CD4-positive, alpha-beta T cell (primary cell): ENCODE data around the gene ESD. TPM values are rescaled to one million over a fixed set of nuclear protein-coding genes. Genes with fewer than 3 reads are reported as not detected.

Experiments used
- ATAC-seq: fragments of 200-7000 bp; cut with Tn5 transposase; one replicate; pipeline ENCODE4 v1.10.0; 2022; ENCODE audit warnings: mild to moderate bottlenecking; ENCODE audit not compliant: poor library complexity
- CTCF ChIA-PET: fragments of 350-600 bp; sonication (Branson Sonifier 250); formaldehyde crosslinking; loops from one replicate; lab custom pipeline; 2021; ENCODE audit warnings: antibody characterized with exemption, inconsistent platforms; lab: Charles Lee
- POLR2A ChIA-PET: fragments of 350-600 bp; sonication (Branson Sonifier 250); formaldehyde crosslinking; loops from one replicate; lab custom pipeline; 2021; ENCODE audit warnings: antibody characterized with exemption, inconsistent platforms; lab: Charles Lee
- DNase-seq, 14 experiments: peaks; one replicate each; pipeline ENCODE4 v3.0.0-alpha.2; 2013 to 2020; ENCODE audit warnings: mixed read lengths in 2 of 14
- H3K27ac ChIP-seq, 2 donors: one replicate each; pipeline versions ENCODE4 v1.5.1 to v1.7.0; 2013; ENCODE audit warnings: low read length in 2 of 2, low read depth in 1 of 2, mild to moderate bottlenecking in 1 of 2
- H3K27me3 ChIP-seq, 2 experiments: 1 replicate in 1 of 2; 2 replicates in 1 of 2; pipeline versions ENCODE4 v1.6.1 to v1.7.0; 2013; ENCODE audit warnings: low read length in 2 of 2, control low read depth in 1 of 2, mild to moderate bottlenecking in 1 of 2, moderate library complexity in 1 of 2; ENCODE audit not compliant: insufficient read depth in 2 of 2, control insufficient read depth in 1 of 2
- H3K36me3 ChIP-seq: one replicate; pipeline ENCODE4 v1.6.1; 2013; ENCODE audit warnings: low read length, control low read depth; ENCODE audit not compliant: insufficient read depth
- H3K4me1 ChIP-seq: one replicate; pipeline ENCODE4 v1.6.1; 2013; ENCODE audit warnings: low read length, control low read depth; ENCODE audit not compliant: insufficient read depth
- H3K4me3 ChIP-seq: one replicate; pipeline ENCODE4 v1.5.1; 2013; ENCODE audit warnings: mild to moderate bottlenecking, low read length, moderate library complexity
- H3K9me3 ChIP-seq, 2 experiments: 1 replicate in 1 of 2; 2 replicates in 1 of 2; pipeline versions ENCODE4 v1.6.1 to v1.7.0; 2013; ENCODE audit warnings: low read length in 2 of 2, mild to moderate bottlenecking in 2 of 2, control low read depth in 1 of 2, moderate library complexity in 1 of 2; ENCODE audit not compliant: control insufficient read depth in 1 of 2, insufficient read depth in 1 of 2
- H3K27ac Mint-ChIP-seq: one replicate; pipeline ENCODE4 v1.8.0; 2020; ENCODE audit warnings: mixed read lengths
- H3K27me3 Mint-ChIP-seq: one replicate; pipeline ENCODE4 v1.8.0; 2021; ENCODE audit warnings: mixed read lengths
- H3K36me3 Mint-ChIP-seq: one replicate; pipeline ENCODE4 v1.8.0; 2021; ENCODE audit warnings: low read depth, mixed read lengths
- H3K4me1 Mint-ChIP-seq: one replicate; pipeline ENCODE4 v1.8.0; 2021; ENCODE audit warnings: low read depth, mixed read lengths
- H3K4me3 Mint-ChIP-seq: one replicate; pipeline ENCODE4 v1.8.0; 2020; ENCODE audit warnings: mild to moderate bottlenecking, mixed read lengths
- H3K9me3 Mint-ChIP-seq: one replicate; pipeline ENCODE4 v1.8.0; 2020; ENCODE audit warnings: mixed read lengths
- CTCF ChIP-seq: fragments of 200-600 bp; IDR thresholded peaks from one replicate; pipeline ENCODE4 v1.8.0; 2022; ENCODE audit warnings: antibody characterized with exemption, mild to moderate bottlenecking
- intact Hi-C, 2 experiments: fragments of 100-400 bp; cut with DNase I in 1 of 2; cut with micrococcal nuclease in 1 of 2; formaldehyde crosslinking; loops; one replicate each; pipeline versions ENCODE4 v1.15.1 to v1.9.0; 2023 to 2025; cut with DNase I, micrococcal nuclease
- total RNA-seq, 174 experiments: library from RNA in 2 of 174; stranded (reverse) in 2 of 174; gene quantifications; one replicate each; pipeline ENCODE4 v1.2.3 and lab custom pipeline; 2021 to 2026

Gene ESD
- total RNA-seq, 2 experiments from 2014 or later, result 30.8 to 34.1 TPM

GRCh38 chr13:46738766-46739165 lies 58.2 kb downstream of the ESD start:
- no peaks in the 10 kb centered on the region for H3K9me3 ChIP-seq
- no peak for ATAC-seq
- DNase-seq, result no peak
- H3K36me3 Mint-ChIP-seq, result peaks cover 58% of the 10 kb centered on the region
- H3K9me3 Mint-ChIP-seq, result no peaks in the 10 kb centered on the region
- no peaks in the 10 kb centered on the region for H3K27me3 Mint-ChIP-seq
- no peak for TF ChIP-seq CTCF
- H3K4me3 ChIP-seq, result no peak overlapping the region
- H3K27ac ChIP-seq, result no peak overlapping the region
- POLR2A ChIA-PET, result no interaction called here
- intact Hi-C loops, result no loop called here
- no peaks in the 10 kb centered on the region for H3K27me3 ChIP-seq
- no peaks in the 10 kb centered on the region for H3K4me1 ChIP-seq
- H3K27ac Mint-ChIP-seq, result no peak overlapping the region
- H3K4me3 Mint-ChIP-seq, result no peak overlapping the region
- CTCF ChIA-PET, result no interaction called here
- no peaks in the 10 kb centered on the region for H3K4me1 Mint-ChIP-seq
- H3K36me3 ChIP-seq, result peaks cover 25% of the 10 kb centered on the region

GRCh38 chr13:46738055-46738454 lies 58.9 kb downstream of the ESD start:
- no peaks in the 10 kb centered on the region for H3K27me3 Mint-ChIP-seq
- H3K27me3 ChIP-seq, result no peaks in the 10 kb centered on the region
- H3K4me1 ChIP-seq, result no peaks in the 10 kb centered on the region
- ChIA-PET CTCF (interaction anchor here (0.8 kb wide), 1 partner anchor 17 kb away, joined by 3 read pairs; no protein-coding TSS in a partner anchor), POLR2A (no interaction called here)
- H3K4me3 ChIP-seq, result no peak overlapping the region
- intact Hi-C loops, result no loop called here
- DNase-seq, result no peak
- no peaks in the 10 kb centered on the region for H3K9me3 ChIP-seq
- TF ChIP-seq CTCF, result no peak
- no peak for ATAC-seq
- H3K36me3 ChIP-seq, result peaks cover 26% of the 10 kb centered on the region
- H3K4me1 Mint-ChIP-seq, result no peaks in the 10 kb centered on the region
- no peak overlapping the region for H3K4me3 Mint-ChIP-seq
- H3K27ac ChIP-seq, result no peak overlapping the region
- H3K36me3 Mint-ChIP-seq, result peaks cover 53% of the 10 kb centered on the region
- no peaks in the 10 kb centered on the region for H3K9me3 Mint-ChIP-seq
- H3K27ac Mint-ChIP-seq, result no peak overlapping the region

- H3K27me3 ChIP-seq, result no peaks in the 10 kb centered on the region
- no peaks in the 10 kb centered on the region for H3K4me1 Mint-ChIP-seq
- H3K4me3 ChIP-seq, result no peak overlapping the region
- H3K4me3 Mint-ChIP-seq, result no peak overlapping the region
- no peaks in the 10 kb centered on the region for H3K9me3 ChIP-seq
- H3K36me3 ChIP-seq, result peaks cover 32% of the 10 kb centered on the region
- no peak overlapping the region for H3K27ac ChIP-seq
- intact Hi-C loops, result no loop called here
- ATAC-seq (no peak), DNase-seq (no peak)
- TF ChIP-seq CTCF, result no peak
- POLR2A ChIA-PET, result no interaction called here
- peaks cover 51% of the 10 kb centered on the region for H3K36me3 Mint-ChIP-seq
- H3K27ac Mint-ChIP-seq, result no peak overlapping the region
- no peaks in the 10 kb centered on the region for H3K9me3 Mint-ChIP-seq
- H3K4me1 ChIP-seq, result no peaks in the 10 kb centered on the region
- H3K27me3 Mint-ChIP-seq, result no peaks in the 10 kb centered on the region
- CTCF ChIA-PET, result no interaction called here
Observed at GRCh38 chr13:46736541-46737310, 60.2 kb downstream of the ESD start.
